Measurements from ENCODE around the gene NLRP9. TPM values are rescaled to one million over a fixed set of nuclear protein-coding genes. Genes with fewer than 3 reads are reported as not detected.
"Not testable (repeated sequence)": the region's sequence is repeated elsewhere in the genome, so short reads cannot be mapped to it uniquely, and the experiment has no call there.

Gene NLRP9
- polyA plus RNA-seq (2011; rRNA removed) (not detected in 2 replicates), polyA minus RNA-seq (2011; rRNA and poly(A)+ RNA removed) (not detected in 2 replicates)

DNA sequence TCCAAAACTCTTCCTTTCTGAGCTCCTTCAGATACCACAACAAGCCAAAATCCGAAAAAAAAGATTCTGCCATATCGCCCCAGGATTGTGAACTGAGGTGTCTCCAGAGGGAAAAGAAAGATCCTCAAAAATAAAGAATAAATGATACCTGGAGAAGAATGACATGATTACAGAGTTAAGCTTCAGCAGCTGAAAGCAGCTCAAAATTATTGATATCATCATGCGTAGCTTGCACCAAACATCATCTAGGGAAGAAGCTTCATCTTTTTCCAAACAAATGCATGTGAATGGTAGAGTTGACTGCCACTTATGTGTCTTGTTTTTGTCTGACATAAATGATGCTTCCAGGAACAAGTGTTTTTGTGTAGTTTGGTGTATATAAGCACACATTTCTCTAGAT lies at the start of gene NLRP9:
NLRP9 (minus strand) TSS at position 101 of the 400 bp plus-strand sequence; CDS start at position 73, 28 bp downstream.
- TF ChIP-seq, protein P1, sequence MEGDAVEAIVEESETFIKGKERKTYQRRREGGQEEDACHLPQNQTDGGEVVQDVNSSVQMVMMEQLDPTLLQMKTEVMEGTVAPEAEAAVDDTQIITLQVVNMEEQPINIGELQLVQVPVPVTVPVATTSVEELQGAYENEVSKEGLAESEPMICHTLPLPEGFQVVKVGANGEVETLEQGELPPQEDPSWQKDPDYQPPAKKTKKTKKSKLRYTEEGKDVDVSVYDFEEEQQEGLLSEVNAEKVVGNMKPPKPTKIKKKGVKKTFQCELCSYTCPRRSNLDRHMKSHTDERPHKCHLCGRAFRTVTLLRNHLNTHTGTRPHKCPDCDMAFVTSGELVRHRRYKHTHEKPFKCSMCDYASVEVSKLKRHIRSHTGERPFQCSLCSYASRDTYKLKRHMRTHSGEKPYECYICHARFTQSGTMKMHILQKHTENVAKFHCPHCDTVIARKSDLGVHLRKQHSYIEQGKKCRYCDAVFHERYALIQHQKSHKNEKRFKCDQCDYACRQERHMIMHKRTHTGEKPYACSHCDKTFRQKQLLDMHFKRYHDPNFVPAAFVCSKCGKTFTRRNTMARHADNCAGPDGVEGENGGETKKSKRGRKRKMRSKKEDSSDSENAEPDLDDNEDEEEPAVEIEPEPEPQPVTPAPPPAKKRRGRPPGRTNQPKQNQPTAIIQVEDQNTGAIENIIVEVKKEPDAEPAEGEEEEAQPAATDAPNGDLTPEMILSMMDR (IDR thresholded peaks at IDR 0.05; ENCODE audit: low read depth, low read length), result no peak
- no peak for DNase-seq (ENCODE audit: low read depth, low spot score)
- Histone ChIP-seq H3K9me3 (ENCODE audit: control insufficient read depth, insufficient read depth, low read length) (peaks cover 13% of the 10 kb centered on the region), H3K27ac (ENCODE audit: low read depth, low read length) (no peak within 1 kb of the TSS), H3K4me3 (ENCODE audit: low read depth, low read length) (no peak within 1 kb of the TSS), H3K27me3 (ENCODE audit: control insufficient read depth, insufficient read depth, low read length) (no peaks in the 10 kb centered on the region)
- CTCF ChIA-PET, result no interaction called here
- POLR2A ChIA-PET, result no interaction called here

DNA sequence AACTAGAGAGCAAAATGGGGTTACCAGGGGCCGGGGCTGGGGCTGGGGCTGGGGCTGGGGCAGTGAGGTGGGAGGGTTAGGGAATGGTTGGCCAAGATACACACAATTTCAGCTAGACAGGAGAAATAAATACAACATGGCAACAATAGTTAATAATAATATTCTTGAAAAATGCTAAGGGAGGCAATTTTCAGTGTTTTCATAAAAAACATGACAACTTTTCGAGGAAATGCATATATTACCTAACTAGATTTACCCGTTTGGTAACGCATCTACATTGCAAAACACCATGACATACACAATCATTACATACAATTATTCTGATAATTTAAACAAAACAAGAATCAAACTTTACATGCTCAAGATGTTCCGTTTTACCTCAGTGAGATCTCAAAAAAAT lies 42.9 kb upstream of the NLRP9 start:
- DNase-seq (ENCODE audit: low read depth, low spot score), result no peak
- no peak overlapping the region for H3K27ac ChIP-seq (ENCODE audit: low read depth, low read length)
- TF ChIP-seq, protein P1 (IDR thresholded peaks at IDR 0.05; ENCODE audit: low read depth, low read length), result no peak
- H3K4me3 ChIP-seq (ENCODE audit: low read depth, low read length), result no peak overlapping the region
- peaks cover 35% of the 10 kb centered on the region for H3K9me3 ChIP-seq (ENCODE audit: control insufficient read depth, insufficient read depth, low read length)
- H3K27me3 ChIP-seq (ENCODE audit: control insufficient read depth, insufficient read depth, low read length), result no peaks in the 10 kb centered on the region
- CTCF ChIA-PET, result no interaction called here
- POLR2A ChIA-PET, result no interaction called here

DNA sequence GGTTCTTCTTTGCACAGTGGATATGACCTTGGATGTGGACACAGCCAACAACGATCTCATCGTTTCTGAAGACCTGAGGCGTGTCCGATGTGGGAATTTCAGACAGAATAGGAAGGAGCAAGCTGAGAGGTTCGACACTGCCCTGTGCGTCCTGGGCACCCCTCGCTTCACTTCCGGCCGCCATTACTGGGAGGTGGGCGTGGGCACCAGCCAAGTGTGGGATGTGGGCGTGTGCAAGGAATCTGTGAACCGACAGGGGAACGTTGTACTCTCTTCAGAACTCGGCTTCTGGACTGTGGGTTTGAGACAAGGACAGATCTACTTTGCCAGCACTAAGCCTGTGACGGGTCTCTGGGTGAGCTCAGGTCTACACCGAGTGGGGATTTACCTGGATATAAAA lies 40.1 kb upstream of the NLRP9 start:
- H3K27me3 ChIP-seq (ENCODE audit: control insufficient read depth, insufficient read depth, low read length), result no peaks in the 10 kb centered on the region
- no peak overlapping the region for H3K27ac ChIP-seq (ENCODE audit: low read depth, low read length)
- TF ChIP-seq, protein P1 (IDR thresholded peaks at IDR 0.05; ENCODE audit: low read depth, low read length), result no peak
- peaks cover 35% of the 10 kb centered on the region for H3K9me3 ChIP-seq (ENCODE audit: control insufficient read depth, insufficient read depth, low read length)
- ChIA-PET CTCF (no interaction called here), POLR2A (no interaction called here)
- DNase-seq (ENCODE audit: low read depth, low spot score), result no peak
- no peak overlapping the region for H3K4me3 ChIP-seq (ENCODE audit: low read depth, low read length)

DNA sequence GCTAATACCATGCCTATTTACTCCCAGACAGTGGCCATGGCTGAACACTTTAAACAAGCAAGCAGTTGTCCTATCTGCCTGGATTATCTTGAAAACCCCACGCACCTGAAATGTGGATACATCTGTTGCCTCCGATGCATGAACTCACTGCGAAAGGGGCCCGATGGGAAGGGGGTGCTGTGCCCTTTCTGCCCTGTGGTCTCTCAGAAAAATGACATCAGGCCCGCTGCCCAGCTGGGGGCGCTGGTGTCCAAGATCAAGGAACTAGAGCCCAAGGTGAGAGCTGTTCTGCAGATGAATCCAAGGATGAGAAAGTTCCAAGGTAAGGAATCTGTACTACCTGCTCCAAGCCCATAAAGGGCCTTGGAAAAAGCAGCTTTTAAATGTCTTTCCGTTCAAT lies 39.3 kb upstream of the NLRP9 start:
- H3K4me3 ChIP-seq (ENCODE audit: low read depth, low read length), result no peak overlapping the region
- CTCF ChIA-PET, result no interaction called here
- no peaks in the 10 kb centered on the region for H3K27me3 ChIP-seq (ENCODE audit: control insufficient read depth, insufficient read depth, low read length)
- H3K27ac ChIP-seq (ENCODE audit: low read depth, low read length), result no peak overlapping the region
- POLR2A ChIA-PET, result no interaction called here
- TF ChIP-seq, protein P1 (IDR thresholded peaks at IDR 0.05; ENCODE audit: low read depth, low read length), result no peak
- DNase-seq (ENCODE audit: low read depth, low spot score), result no peak
- H3K9me3 ChIP-seq (ENCODE audit: control insufficient read depth, insufficient read depth, low read length), result peaks cover 31% of the 10 kb centered on the region

DNA sequence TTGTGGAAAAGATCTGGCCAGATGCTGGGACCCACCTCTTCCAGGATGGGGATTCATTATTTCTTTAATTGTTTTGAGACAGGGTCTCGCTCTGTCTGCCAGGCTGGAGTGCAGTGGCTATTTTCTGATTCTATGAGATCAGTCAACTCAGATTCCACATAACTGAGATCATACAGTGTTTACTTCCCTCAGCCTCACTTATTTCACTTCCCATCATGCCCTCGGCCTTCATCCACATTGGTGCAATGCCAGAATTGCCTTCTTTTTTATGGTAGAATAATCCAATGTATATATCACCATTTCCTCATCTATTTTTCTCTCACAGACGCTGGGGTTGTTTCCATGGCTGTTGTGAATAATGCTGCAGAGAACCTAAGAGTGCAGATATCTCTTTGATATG lies 31.4 kb upstream of the NLRP9 start:
- H3K27ac ChIP-seq (ENCODE audit: low read depth, low read length); CTCF ChIA-PET; POLR2A ChIA-PET; H3K4me3 ChIP-seq (ENCODE audit: low read depth, low read length); DNase-seq (ENCODE audit: low read depth, low spot score); H3K9me3 ChIP-seq (ENCODE audit: control insufficient read depth, insufficient read depth, low read length); H3K27me3 ChIP-seq (ENCODE audit: control insufficient read depth, insufficient read depth, low read length): not testable (repeated sequence)

DNA sequence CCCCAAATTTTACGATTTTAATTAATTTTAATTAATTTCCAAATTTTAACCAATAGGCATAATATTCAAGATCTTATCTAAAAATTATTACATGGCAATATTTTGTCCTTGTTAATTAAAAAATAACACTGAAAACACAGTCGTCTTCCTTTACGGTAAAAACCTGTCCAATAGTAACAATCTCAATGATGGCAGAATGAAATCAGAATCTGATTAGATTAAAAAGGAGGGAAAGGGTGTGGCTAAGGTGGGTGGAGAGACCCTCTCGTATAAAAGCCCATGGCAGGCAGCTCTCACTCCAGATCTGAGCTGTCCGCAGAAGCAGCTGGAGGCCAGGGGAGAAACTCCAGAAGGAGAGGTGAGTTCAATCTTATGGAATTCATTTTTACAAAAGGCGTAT lies 30.6 kb upstream of the NLRP9 start, which contains the start of gene RFPL4AL1:
RFPL4AL1 (plus strand) TSS at position 301 of the 400 bp plus-strand sequence. CDS start 2,687 bp downstream, outside the sequence.
- H3K4me3 ChIP-seq (ENCODE audit: low read depth, low read length); POLR2A ChIA-PET; H3K27me3 ChIP-seq (ENCODE audit: control insufficient read depth, insufficient read depth, low read length); H3K27ac ChIP-seq (ENCODE audit: low read depth, low read length); DNase-seq (ENCODE audit: low read depth, low spot score); CTCF ChIA-PET; H3K9me3 ChIP-seq (ENCODE audit: control insufficient read depth, insufficient read depth, low read length): not testable (repeated sequence)
